Gastrocnemius medialis (tissue), 4 donors: ENCODE results near the gene UTF1.

Experiments used
- POLR2A ChIP-seq, 2 donors: fragments of 450-650 bp; IDR thresholded peaks; one replicate each; pipeline ENCODE4 v1.6.1; 2017; ENCODE audit warnings: antibody characterized with exemption in 2 of 2, mild to moderate bottlenecking in 2 of 2, moderate library complexity in 2 of 2
- TF ChIP-seq, protein P1 (sequence below), 5 experiments: fragments of 450-650 bp in 3 of 5; fragments of 200-600 bp in 2 of 5; sonication (generic) in 2 of 5; IDR thresholded peaks in 4 of 5; conservative IDR thresholded peaks in 1 of 5; 1 replicate in 4 of 5; 2 replicates in 1 of 5; pipeline ENCODE4 v1.5.1; 2016 to 2019; ENCODE audit warnings: antibody characterized with exemption in 5 of 5, mild to moderate bottlenecking in 3 of 5, moderate library complexity in 3 of 5

DNA sequence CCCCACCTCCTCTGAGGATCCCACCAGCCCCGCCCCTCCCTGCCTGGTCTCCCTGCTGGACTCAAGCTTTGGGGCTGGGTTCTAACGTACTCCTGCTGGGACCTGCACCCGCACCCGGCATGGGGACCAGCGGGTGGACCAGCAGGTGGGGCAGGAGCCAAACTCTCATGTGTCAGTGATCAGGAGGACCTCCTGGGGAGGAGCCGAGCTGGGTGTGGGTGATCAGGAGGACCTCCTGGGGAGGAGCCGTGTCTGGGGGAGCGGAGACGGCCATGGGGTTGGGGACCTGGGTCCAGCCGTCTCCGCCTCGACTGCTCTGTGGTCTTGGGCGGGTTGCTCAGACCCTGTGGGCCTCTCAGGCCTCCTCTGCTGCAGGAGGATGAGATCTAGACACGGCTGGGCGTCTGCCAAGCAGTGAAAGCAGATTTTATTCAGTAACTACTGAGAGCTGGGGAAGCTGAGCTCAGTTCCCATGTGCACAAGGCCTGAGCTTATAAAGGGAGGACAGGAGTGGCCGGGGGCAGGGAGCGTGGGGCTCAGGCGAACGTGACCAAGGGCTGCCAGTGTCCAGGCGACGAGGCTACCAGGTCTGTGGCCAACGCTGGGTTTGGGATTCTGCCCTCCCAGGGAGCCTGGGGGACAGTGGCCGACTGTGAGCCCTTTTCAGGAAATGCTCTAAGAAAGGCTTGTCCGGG lies 33.6 kb upstream of the UTF1 start:
- no peak for TF ChIP-seq POLR2A (IDR thresholded peaks at IDR 0.05)
- TF ChIP-seq, protein P1, sequence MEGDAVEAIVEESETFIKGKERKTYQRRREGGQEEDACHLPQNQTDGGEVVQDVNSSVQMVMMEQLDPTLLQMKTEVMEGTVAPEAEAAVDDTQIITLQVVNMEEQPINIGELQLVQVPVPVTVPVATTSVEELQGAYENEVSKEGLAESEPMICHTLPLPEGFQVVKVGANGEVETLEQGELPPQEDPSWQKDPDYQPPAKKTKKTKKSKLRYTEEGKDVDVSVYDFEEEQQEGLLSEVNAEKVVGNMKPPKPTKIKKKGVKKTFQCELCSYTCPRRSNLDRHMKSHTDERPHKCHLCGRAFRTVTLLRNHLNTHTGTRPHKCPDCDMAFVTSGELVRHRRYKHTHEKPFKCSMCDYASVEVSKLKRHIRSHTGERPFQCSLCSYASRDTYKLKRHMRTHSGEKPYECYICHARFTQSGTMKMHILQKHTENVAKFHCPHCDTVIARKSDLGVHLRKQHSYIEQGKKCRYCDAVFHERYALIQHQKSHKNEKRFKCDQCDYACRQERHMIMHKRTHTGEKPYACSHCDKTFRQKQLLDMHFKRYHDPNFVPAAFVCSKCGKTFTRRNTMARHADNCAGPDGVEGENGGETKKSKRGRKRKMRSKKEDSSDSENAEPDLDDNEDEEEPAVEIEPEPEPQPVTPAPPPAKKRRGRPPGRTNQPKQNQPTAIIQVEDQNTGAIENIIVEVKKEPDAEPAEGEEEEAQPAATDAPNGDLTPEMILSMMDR (IDR thresholded peaks at IDR 0.05 in 4 of 5, conservative IDR thresholded peaks at IDR 0.05 in 1 of 5) = no peak
